Prostate gland (tissue), 2 donors: ENCODE data around the gene EPHB6.

Experiments
- POLR2A ChIP-seq: fragments of 450-650 bp; IDR thresholded peaks from one replicate; pipeline ENCODE4 v1.6.1; 2016; ENCODE audit warnings: antibody characterized with exemption, mild to moderate bottlenecking
- TF ChIP-seq, protein P1 (sequence below), 4 experiments: fragments of 200-600 bp in 2 of 4; fragments of 450-650 bp in 2 of 4; sonication (generic) in 2 of 4; IDR thresholded peaks; 1 replicate in 3 of 4; 2 replicates in 1 of 4; pipeline ENCODE4 v1.5.1; 2016 to 2019; ENCODE audit warnings: antibody characterized with exemption in 4 of 4, mild to moderate bottlenecking in 2 of 4, moderate library complexity in 2 of 4

DNA sequence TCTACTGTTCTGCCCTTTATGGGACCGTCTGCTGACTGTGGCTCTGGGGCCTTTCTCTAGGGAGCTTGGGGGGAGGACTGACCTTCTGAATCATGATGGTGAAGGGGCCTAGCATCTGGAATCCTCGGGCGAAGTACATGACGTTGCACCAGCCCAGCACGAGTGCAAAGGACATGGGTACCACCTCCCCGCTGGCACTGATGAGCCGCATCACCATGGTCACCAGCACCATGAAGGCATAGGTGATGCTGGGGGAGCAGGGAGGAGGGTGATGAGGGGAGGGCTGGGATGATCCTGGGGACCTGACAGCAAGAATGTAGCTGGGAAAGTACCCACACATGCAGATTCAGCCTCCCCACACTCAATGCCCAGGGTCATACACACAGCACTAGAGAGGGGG, 19.5 kb downstream of the EPHB6 start:
- TF ChIP-seq, protein P1, sequence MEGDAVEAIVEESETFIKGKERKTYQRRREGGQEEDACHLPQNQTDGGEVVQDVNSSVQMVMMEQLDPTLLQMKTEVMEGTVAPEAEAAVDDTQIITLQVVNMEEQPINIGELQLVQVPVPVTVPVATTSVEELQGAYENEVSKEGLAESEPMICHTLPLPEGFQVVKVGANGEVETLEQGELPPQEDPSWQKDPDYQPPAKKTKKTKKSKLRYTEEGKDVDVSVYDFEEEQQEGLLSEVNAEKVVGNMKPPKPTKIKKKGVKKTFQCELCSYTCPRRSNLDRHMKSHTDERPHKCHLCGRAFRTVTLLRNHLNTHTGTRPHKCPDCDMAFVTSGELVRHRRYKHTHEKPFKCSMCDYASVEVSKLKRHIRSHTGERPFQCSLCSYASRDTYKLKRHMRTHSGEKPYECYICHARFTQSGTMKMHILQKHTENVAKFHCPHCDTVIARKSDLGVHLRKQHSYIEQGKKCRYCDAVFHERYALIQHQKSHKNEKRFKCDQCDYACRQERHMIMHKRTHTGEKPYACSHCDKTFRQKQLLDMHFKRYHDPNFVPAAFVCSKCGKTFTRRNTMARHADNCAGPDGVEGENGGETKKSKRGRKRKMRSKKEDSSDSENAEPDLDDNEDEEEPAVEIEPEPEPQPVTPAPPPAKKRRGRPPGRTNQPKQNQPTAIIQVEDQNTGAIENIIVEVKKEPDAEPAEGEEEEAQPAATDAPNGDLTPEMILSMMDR (IDR thresholded peaks at IDR 0.05), result no peak
- TF ChIP-seq POLR2A, result no peak
